WI38 (cell line): ENCODE results near the gene TICAM2.

Source experiments
- H3K4me3 ChIP-seq: 2 replicates; pipeline ENCODE4 v1.5.1; 2011; ENCODE audit warnings: low read depth, mild to moderate bottlenecking, control low read depth, low read length
- CTCF ChIP-seq: IDR thresholded peaks from 2 replicates; pipeline ENCODE4 v1.5.1; 2012; ENCODE audit warnings: low read depth, mild to moderate bottlenecking, control low read depth, low read length

Gene TICAM2

GRCh38 chr5:115579747-115580173 lies 22.5 kb downstream of the TICAM2 start:
- no peak overlapping the region for H3K4me3 ChIP-seq
- no peak for TF ChIP-seq CTCF

GRCh38 chr5:115579216-115579615 lies 23.1 kb downstream of the TICAM2 start:
- no peak overlapping the region for H3K4me3 ChIP-seq
- no peak for TF ChIP-seq CTCF

- no peak for TF ChIP-seq CTCF
- H3K4me3 ChIP-seq: no peak overlapping the region
Measured at GRCh38 chr5:115578657-115579056, 23.6 kb downstream of the TICAM2 start.

- no peak for TF ChIP-seq CTCF
Measured at GRCh38 chr5:115577741-115578140, 24.5 kb downstream of the TICAM2 start.

GRCh38 chr5:115577329-115577728 lies 24.9 kb downstream of the TICAM2 start:
- TF ChIP-seq CTCF: no peak
- no peak overlapping the region for H3K4me3 ChIP-seq

More at GRCh38 chr5:115577741-115578140, 24.5 kb downstream of the TICAM2 start:
- no peak overlapping the region for H3K4me3 ChIP-seq

GRCh38 chr5:115575167-115576070 lies 26.9 kb downstream of the TICAM2 start:
- no peak for TF ChIP-seq CTCF
- no peak overlapping the region for H3K4me3 ChIP-seq

- no peak for TF ChIP-seq CTCF
- no peak overlapping the region for H3K4me3 ChIP-seq
Measured at GRCh38 chr5:115573133-115573532, 29.1 kb downstream of the TICAM2 start.
